ENCODE measurements around the gene C1QL2.
A peak's percentile ranks its signal among the peaks of the same experiment; 100 is the strongest.

Gene C1QL2

DNA sequence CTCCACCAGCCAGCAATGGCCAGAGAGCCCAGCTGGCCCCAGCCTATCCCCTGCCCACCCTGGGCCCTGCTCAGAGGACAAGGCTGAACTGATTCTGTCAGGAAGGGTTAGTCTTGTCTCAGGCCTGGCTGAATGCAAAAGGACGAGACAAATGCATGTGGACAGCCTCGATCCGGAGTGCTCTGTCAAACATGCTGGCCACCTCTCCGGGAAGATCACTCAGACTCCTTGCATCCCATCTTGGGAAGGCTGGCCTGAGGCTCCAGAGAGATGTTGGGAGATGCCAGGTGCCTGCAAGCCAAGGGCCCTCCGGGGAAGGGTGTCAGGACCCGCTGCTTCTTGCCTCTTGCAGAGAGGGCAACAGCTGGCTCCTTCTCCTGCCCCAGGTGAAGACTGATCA lies 20.2 kb upstream of the C1QL2 start:
- no peak for DNase-seq

DNA sequence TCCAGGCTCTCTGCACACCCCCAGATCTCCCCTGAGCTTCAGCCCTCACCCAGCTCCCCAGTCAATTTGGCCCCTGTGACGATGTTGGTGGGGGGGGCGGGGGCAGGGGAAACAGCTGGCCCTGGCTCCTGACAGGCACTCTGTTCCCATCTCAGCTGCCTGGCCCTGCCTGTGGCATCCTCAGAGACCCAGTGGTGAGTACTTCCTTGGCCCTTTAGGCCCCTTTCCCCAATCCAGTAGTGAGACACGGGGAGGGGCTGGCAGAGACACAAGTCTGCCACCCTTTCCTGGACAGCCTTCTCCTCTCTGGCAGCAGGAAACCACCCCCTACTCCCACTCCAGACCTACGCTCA lies 19.3 kb upstream of the C1QL2 start:
- no peak for DNase-seq

GRCh38 chr2:119177171-119177837 lies 18.8 kb upstream of the C1QL2 start:
- DNase-seq: no peak

- no peak for DNase-seq
Measured at GRCh38 chr2:119175517-119175916, 17.0 kb upstream of the C1QL2 start.

DNA sequence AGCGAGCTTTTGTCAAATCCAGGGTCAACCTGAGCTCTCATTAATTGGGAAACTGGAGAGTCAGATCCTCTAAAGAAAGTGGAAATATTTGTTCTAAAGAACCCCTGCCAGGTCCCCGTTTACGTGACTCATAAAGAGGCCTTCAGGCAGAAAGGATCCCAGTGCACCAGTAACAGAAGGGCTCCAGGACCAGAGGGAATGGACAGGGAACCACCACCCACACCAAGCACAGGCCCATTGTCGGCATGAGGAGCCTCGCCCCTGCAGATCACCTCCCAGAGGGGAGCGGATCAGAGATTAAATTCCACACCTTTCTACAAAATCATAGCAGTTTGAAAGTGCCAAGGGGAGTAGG lies 16.4 kb upstream of the C1QL2 start:
- DNase-seq: no peak

- peak; percentile 38 to 41 for DNase-seq
Measured at GRCh38 chr2:119174216-119174992, 15.9 kb upstream of the C1QL2 start.

DNA sequence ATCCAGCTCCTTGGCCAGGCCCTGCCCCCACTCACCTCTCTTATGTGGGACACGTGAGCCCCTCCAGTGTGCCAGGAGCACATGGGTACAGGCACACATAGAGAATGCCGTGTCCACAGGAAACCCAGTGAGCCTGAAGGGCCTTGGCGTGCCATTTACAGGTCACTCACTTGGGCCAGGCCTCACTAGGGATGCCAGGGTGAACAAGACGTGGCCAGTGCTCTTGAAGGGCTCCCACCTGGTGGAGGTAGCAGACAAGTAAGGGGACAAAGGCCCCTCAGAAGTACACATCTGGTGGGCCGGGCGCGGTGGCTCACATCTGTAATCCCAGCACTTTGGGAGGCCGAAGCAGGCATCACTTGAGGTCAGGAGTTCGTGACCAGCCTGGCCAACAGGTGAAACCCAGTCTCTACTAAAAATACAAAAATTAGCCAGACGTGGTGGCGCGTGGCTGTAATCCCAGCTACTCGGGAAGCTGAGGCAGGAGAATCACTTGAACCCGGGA lies 15.1 kb upstream of the C1QL2 start:
- no peak for DNase-seq

GRCh38 chr2:119170504-119170903 lies 12.0 kb upstream of the C1QL2 start:
- no peak for DNase-seq

DNA sequence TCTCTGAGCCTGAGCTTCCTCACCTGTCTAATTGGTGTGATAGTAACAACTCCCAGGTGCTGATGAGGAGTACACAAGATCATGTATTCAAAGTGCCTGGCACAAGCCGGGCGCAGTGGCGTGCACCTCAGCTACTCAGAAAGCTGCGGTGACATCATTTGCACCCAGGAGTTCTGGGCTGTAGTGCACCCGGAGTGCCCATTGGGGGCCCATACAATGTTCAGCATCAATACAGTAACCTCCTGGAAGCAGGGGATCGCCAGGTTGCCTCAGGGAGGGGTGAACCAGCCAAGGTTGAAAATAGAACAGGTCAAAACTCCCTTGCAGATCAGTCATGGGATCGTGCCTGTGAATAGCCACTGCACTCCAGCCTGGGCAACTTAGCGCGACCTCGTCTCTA lies 11.2 kb upstream of the C1QL2 start:
- DNase-seq: no peak

DNA sequence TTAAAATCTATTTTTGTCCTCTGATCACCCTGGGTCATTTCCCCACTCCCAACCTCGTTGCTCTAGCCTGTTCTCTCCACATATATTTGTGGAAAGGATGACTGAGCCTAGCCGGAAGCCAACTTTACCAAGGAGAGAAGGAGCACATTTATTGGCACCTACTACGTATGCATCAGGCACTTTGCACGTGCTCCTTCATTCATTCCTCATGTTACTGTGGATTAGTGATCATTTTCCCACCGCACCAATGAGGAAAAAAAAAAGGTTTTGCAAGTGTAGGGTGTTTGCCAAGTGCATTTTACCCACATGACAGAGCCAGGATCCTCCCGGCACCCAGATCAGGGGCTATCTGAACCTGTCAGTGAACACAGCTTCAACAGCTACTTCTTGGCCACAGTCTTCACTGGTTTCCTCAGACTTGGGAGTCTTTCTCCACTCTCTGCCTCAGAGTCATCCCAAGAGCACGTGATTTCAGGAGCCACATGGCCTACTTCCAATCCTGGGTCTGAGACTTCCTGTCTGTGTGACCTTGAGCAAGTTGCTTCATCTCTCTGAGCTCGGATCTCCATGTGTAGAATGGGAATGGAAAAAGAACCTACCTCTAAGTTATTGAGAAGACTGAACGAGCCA lies 1.9 kb upstream of the C1QL2 start:
- no peak for DNase-seq

DNA sequence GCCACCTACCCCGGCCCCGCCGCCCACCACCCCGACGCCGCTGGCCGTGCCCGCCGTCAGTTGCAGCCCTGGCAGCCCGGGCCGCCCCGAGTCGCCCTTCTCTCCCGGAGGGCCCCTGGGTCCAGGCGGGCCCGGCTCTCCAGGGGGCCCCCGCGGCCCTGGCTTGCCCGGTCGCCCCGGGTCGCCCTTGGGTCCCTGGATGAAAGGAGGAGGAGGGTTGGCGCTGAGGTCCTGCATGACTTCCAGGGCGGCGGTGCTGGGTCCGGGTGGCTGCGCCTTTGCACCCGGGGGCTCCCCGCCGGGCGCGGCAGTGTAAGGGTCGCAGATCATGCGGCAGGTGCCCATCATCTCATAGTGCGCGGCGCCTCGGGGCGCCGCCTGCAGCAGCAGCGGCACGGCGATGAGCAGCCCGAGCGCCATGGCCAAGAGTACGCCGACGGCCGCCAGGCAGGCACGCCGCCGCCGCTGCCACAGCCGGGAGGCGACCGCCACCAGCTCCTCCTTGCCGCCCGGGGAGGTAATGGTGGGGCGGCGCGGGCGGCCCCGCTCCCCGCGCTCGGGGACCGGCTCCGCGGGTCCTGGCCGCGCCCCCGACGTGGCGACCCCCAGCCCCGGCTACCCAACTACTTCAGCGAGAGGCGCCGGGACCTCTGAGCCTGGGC lies 570 bp downstream of the C1QL2 start:
- no peak for DNase-seq

DNA sequence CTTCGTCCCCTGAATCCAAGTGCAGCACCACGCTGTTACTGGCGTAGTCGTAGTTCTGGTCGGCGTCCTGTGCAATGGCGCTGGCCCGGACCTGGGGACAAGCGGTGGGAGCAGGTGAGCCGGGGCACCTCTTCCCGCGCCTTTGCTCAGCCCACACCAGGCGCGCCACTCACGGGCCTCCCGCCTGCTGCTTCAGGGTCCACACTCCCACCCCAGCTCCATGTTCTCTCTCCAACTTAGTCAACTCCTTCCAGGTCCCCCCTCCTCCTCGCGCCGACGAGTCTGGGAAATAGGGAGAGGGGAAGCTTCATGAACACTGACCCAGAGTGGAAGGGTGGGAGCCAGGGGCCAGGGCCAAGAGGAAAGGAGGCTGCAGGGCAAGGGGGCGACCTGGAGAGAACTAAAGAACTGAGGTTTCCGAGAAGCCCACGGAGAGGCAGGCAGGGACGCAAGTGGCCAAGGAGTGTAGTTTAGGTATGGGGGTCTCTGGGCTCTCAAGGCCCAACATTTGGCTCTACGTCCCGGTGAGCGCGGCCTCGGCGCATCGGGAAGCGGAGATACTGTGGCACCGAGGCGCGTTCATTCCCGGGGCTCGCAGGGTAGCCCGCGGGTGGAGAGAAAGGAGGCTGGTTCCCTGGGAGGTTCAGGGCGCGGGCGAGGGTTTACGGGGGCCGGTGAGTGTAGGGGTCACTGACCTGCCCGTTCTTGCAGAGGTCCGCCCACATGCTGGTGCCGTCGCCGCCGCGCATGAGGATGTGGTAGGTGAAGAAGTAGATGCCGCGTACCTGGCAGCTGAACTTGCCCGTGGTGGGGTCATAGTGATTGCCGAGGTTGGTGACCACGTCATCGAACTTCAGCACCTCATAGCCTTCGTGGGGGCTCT lies 1.4 kb downstream of the C1QL2 start:
- DNase-seq: no peak

GRCh38 chr2:119156105-119156890 lies 2.3 kb downstream of the C1QL2 start:
- DNase-seq: no peak

- DNase-seq: no peak
Measured at GRCh38 chr2:119155633-119156032, 2.9 kb downstream of the C1QL2 start.

GRCh38 chr2:119154076-119154475 lies 4.5 kb downstream of the C1QL2 start:
- no peak for DNase-seq

GRCh38 chr2:119149611-119150010 lies 8.9 kb downstream of the C1QL2 start:
- DNase-seq: no peak

DNA sequence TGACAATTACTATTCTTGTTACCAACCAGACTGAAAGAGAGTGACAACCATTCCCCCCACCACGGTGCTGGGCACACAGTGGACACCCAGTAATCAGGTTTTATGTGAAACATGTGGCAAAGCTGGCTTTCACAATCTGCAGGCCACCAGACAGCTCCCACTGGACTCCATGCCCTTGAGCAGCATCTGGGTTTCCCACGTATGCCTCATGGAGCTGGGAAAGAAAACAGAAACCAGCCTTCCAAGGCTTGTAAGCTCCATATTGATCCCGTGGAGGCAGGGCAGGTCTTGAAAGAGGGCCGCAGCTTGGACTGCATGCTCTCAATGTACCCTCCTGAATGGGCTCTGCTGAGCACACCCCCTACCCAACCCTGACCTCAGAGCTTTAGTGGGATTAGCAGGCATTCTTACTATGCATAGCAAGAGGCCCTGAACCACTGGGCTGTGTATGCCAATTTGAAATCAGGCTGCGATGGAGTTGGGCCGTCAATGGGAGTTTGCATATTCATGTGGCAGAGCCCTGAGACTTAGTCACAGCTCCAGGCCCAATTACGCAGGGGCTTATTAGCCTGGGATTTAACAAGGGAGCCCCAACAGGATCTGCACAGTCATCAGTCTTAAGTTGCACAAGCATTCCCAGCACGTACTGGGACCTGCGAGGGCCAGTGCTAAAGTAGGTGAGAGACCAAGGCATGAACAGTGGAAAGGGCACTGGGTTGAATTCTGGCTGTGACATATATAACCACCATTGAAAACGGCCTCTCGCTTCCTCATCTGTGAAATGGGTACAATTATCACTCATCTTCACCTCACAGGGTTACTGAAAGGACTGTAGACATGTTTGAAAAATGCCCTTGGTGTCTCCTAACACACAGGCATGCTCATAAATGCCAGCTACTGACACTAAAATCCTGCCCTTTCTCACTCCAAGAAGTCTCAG lies 10.5 kb downstream of the C1QL2 start:
- DNase-seq: no peak

DNA sequence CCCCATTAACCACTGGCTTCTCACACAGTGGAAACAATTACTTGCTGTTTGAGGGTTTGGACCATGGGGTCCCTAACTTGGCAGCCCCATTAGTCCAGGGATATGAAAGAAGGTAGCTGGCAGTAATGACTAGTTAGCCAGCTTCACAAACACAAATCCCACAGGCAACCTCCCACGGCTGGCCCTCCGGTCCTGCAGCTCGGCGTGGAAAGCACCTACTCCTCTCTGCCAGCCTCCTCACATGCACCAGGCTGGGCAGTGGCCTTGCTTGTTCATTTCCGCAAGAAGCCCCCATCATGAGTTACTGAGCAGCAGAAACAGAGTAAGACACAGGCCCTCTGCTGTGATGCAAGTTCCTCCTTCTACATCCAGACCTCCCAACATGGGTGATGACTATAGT lies 13.7 kb downstream of the C1QL2 start:
- DNase-seq: no peak

DNA sequence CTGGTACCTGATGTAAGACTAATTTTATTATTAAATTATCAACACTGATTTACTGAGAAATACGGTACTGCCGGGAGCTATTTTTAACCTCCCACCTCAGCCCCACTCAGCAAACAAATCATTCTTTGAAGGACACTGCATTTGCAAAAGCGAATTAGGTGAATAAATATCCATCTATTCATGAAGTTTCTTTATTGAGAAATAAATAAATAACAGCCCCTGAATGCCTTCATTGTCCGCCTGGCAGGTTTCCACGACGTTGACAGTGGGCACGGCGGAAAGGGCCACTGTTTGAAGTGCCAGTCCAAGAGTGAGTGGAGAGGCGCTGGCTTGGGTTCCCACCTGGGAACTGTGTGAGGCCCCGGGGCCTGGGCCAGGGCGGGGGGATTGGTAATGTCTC lies 15.7 kb downstream of the C1QL2 start:
- no peak for DNase-seq

GRCh38 chr2:119137502-119137901 lies 21.0 kb downstream of the C1QL2 start:
- DNase-seq: no peak

DNA sequence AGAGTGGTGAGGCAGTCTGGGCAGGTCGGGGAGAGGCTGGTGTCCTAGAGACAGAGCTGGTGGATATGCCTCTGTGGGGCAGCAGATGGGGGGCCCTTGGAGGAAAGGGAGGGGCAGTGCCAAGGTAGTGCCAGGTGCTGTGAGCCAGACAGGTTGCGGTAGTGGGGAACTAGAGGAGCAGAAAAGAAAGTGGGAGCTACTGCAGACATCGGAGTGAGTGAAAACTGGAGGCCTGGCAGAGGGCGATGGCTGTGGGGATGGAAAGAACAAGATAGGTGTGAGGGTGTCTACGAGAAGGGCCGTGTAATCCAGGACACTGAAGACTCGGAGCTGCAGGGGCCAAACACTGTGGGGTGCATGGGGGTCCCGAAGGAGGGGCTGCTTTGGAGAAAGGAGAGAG lies 21.7 kb downstream of the C1QL2 start:
- no peak for DNase-seq

Measured in activated CD4-positive, alpha-beta T cell treated with anti-CD3 and anti-CD28 coated beads for 4 hours (primary cell).